ENCODE measurements around the gene MT1B. TPM values are rescaled to one million over a fixed set of nuclear protein-coding genes. Genes with fewer than 3 reads are reported as not detected.

The MT1B gene
- polyA plus RNA-seq (2012; ENCODE audit: insufficient read length, low read depth): not detected

DNA sequence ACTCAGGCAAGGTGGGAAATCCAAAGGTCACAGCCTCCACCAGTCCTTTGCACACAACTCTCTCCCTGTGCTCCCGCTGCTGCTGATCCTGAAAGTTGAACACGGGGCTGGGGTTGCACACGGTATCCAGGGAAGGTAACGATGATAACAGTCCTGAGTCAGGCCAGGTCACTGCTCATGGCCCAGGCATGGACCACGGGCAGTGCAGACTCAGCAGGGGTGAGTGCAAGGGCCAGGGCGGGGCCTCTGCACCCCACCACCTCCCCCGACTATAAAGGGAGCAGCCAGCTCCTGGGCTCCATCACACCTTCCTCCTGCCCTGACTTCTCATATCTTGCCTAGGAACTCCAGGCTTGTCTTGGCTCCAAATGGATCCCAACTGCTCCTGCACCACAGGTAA lies at the start of gene MT1B:
TSS of gene MT1B (plus strand) at position 301 of the 400 bp plus-strand sequence. CDS start at position 369, 68 bp downstream.
- TF ChIP-seq, protein P1, sequence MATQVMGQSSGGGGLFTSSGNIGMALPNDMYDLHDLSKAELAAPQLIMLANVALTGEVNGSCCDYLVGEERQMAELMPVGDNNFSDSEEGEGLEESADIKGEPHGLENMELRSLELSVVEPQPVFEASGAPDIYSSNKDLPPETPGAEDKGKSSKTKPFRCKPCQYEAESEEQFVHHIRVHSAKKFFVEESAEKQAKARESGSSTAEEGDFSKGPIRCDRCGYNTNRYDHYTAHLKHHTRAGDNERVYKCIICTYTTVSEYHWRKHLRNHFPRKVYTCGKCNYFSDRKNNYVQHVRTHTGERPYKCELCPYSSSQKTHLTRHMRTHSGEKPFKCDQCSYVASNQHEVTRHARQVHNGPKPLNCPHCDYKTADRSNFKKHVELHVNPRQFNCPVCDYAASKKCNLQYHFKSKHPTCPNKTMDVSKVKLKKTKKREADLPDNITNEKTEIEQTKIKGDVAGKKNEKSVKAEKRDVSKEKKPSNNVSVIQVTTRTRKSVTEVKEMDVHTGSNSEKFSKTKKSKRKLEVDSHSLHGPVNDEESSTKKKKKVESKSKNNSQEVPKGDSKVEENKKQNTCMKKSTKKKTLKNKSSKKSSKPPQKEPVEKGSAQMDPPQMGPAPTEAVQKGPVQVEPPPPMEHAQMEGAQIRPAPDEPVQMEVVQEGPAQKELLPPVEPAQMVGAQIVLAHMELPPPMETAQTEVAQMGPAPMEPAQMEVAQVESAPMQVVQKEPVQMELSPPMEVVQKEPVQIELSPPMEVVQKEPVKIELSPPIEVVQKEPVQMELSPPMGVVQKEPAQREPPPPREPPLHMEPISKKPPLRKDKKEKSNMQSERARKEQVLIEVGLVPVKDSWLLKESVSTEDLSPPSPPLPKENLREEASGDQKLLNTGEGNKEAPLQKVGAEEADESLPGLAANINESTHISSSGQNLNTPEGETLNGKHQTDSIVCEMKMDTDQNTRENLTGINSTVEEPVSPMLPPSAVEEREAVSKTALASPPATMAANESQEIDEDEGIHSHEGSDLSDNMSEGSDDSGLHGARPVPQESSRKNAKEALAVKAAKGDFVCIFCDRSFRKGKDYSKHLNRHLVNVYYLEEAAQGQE (IDR thresholded peaks at IDR 0.05; ENCODE audit: insufficient read depth in 1 of 2, low read depth in 2 of 2, low read length in 2 of 2): no peak
- TF ChIP-seq TAF1 (IDR thresholded peaks at IDR 0.05; ENCODE audit: borderline replicate concordance, insufficient read depth, low read length): no peak
- no peak for TF ChIP-seq SIN3A (IDR thresholded peaks at IDR 0.05; ENCODE audit: borderline replicate concordance, insufficient read depth, low read length)
- no peak for TF ChIP-seq FOXP2 (optimal IDR thresholded peaks at IDR 0.05; ENCODE audit: borderline replicate concordance, extremely low read depth, extremely low read length, insufficient read depth)
- no peak for TF ChIP-seq POLR2AphosphoS5 (IDR thresholded peaks at IDR 0.05; ENCODE audit: low read depth, low read length)

DNA sequence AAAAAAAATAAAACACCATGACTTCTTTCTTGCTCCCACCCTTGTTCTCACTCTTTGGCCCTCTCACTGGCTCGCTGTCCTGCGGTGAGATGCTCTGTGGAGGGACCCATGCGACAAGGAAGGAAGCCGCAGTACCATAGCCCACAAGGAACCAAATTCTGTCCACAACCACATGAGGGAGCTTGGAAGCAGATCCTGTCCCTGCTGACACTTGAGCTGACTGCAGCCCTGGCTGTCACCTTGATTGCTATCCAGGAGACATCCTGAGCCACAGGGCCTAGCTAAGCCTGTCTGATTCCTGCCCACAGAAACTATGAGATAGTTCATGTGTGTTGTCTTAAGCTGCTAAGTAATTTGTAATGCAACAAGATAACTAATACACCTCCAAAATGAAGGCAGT lies 48.1 kb upstream of the MT1B start:
- TF ChIP-seq SIN3A (IDR thresholded peaks at IDR 0.05; ENCODE audit: borderline replicate concordance, insufficient read depth, low read length) (no peak), FOXP2 (optimal IDR thresholded peaks at IDR 0.05; ENCODE audit: borderline replicate concordance, extremely low read depth, extremely low read length, insufficient read depth) (no peak), POLR2AphosphoS5 (IDR thresholded peaks at IDR 0.05; ENCODE audit: low read depth, low read length) (no peak), TAF1 (IDR thresholded peaks at IDR 0.05; ENCODE audit: borderline replicate concordance, insufficient read depth, low read length) (no peak)
- TF ChIP-seq, protein P1 (IDR thresholded peaks at IDR 0.05; ENCODE audit: insufficient read depth in 1 of 2, low read depth in 2 of 2, low read length in 2 of 2): no peak

DNA sequence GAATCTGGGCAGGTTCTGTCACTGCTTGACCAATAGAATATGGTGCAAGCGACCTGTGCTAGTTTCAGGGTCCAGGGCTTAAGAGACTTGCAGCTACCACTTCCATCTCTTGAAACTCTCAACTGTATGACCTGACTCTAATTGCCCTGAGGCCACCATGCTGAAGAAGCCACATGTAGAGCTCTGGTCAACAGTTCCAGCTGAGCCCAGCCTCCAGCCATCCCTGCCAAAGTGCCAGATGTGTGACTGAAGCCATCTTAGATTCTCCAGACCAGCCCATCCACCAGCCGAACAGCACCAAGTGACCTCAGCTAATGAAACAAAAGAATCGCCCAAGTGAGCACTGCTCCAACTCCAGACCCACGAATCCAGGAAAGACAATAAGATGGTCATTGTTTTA lies 46.7 kb upstream of the MT1B start:
- no peak for TF ChIP-seq TAF1 (IDR thresholded peaks at IDR 0.05; ENCODE audit: borderline replicate concordance, insufficient read depth, low read length)
- no peak for TF ChIP-seq SIN3A (IDR thresholded peaks at IDR 0.05; ENCODE audit: borderline replicate concordance, insufficient read depth, low read length)
- no peak for TF ChIP-seq POLR2AphosphoS5 (IDR thresholded peaks at IDR 0.05; ENCODE audit: low read depth, low read length)
- TF ChIP-seq FOXP2 (optimal IDR thresholded peaks at IDR 0.05; ENCODE audit: borderline replicate concordance, extremely low read depth, extremely low read length, insufficient read depth): no peak
- TF ChIP-seq, protein P1 (IDR thresholded peaks at IDR 0.05; ENCODE audit: insufficient read depth in 1 of 2, low read depth in 2 of 2, low read length in 2 of 2): no peak

DNA sequence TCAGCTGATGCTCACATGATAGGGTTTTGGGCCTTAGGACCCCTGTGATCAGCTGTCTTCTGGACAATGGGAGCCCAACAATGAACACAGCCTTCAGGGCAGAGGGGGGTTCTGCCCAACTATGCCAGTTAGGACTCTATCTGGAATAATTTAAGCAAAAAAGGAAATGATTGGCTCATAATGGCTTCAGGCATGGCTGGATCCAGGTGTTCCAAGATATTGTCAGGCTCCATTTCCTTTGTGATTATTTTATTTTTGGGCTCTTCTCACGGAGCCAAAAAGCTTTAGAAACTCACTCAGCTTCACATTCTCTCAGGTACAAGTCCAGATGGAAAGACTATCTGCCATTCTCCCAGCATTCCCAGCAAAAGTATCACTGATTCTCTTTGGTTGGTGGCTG lies 46.2 kb upstream of the MT1B start:
- TF ChIP-seq FOXP2 (optimal IDR thresholded peaks at IDR 0.05; ENCODE audit: borderline replicate concordance, extremely low read depth, extremely low read length, insufficient read depth) (no peak), TAF1 (IDR thresholded peaks at IDR 0.05; ENCODE audit: borderline replicate concordance, insufficient read depth, low read length) (no peak), POLR2AphosphoS5 (IDR thresholded peaks at IDR 0.05; ENCODE audit: low read depth, low read length) (no peak), SIN3A (IDR thresholded peaks at IDR 0.05; ENCODE audit: borderline replicate concordance, insufficient read depth, low read length) (no peak)
- TF ChIP-seq, protein P1 (IDR thresholded peaks at IDR 0.05; ENCODE audit: insufficient read depth in 1 of 2, low read depth in 2 of 2, low read length in 2 of 2): no peak

DNA sequence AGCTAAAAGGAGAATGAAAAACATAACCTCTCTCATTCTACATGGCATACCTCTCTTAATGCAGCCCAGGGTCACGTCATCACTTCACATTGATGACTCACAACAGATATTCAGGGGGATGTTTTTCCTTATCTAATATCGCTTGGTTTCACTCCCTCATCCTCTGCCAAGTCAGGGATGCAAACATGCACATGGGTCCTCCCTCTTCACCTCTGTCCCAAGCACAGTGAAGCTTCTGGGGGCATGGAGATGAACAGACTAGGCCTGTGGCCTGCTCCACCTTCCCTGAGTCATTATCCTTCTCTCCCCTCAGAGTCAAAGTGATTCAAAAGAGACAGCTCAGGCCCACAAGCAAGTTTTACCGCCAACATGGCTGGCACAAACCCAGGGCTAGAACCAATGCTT lies 45.6 kb upstream of the MT1B start:
- TF ChIP-seq, protein P1 (IDR thresholded peaks at IDR 0.05; ENCODE audit: insufficient read depth in 1 of 2, low read depth in 2 of 2, low read length in 2 of 2): no peak
- no peak for TF ChIP-seq FOXP2 (optimal IDR thresholded peaks at IDR 0.05; ENCODE audit: borderline replicate concordance, extremely low read depth, extremely low read length, insufficient read depth)
- no peak for TF ChIP-seq SIN3A (IDR thresholded peaks at IDR 0.05; ENCODE audit: borderline replicate concordance, insufficient read depth, low read length)
- no peak for TF ChIP-seq POLR2AphosphoS5 (IDR thresholded peaks at IDR 0.05; ENCODE audit: low read depth, low read length)
- TF ChIP-seq TAF1 (IDR thresholded peaks at IDR 0.05; ENCODE audit: borderline replicate concordance, insufficient read depth, low read length): no peak
